HG02943 (cell line): Measurements from ENCODE around the gene GPC3.

Experiments used
- ATAC-seq: cut with Tn5 transposase; IDR thresholded peaks from one replicate; pipeline ENCODE4 v1.9.1; 2021; ENCODE audit warnings: mild to moderate bottlenecking, low read depth, moderate library complexity; ENCODE audit not compliant: unreplicated experiment

Gene GPC3

GRCh38 chrX:133490955-133491354 lies 494.4 kb downstream of the GPC3 start:
- no peak for ATAC-seq
